ENCODE data around the gene CD5L. TPM values are rescaled to one million over a fixed set of nuclear protein-coding genes. Genes with fewer than 3 reads are reported as not detected.

The CD5L gene
- total RNA-seq, 2 experiments from 2014 or later = not detected

DNA sequence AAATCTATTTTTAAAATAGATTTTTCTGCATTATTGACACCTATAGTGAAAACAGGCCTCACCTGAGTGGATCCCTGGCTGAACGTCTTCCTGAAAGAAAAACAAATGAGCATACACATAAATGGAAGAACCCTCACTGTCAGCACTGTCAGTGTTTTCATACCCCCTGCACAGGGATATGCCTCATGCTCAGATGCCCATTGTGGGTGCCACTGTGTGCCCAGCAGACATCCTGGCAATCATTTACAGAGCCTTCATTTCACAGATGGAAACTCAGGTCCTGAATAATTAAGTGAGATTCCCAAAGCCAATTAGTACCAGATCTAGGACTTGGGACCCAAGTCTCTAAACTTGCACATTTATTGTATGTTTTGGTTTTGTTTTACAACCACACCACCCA is 41.6 kb downstream of the CD5L start:
- POLR2A ChIA-PET = no interaction called here
- DNase-seq = no peak
- no peaks in the 10 kb centered on the region for H3K27me3 Mint-ChIP-seq
- no peak overlapping the region for H3K4me3 Mint-ChIP-seq
- H3K27ac Mint-ChIP-seq = no peak overlapping the region
- no peaks in the 10 kb centered on the region for H3K4me1 Mint-ChIP-seq (ENCODE audit: low read depth)
- no peaks in the 10 kb centered on the region for H3K9me3 Mint-ChIP-seq
- H3K36me3 Mint-ChIP-seq = no peaks in the 10 kb centered on the region
- CTCF ChIA-PET = no interaction called here
- intact Hi-C loops (cut with micrococcal nuclease) = no loop called here

- no peak overlapping the region for H3K4me3 Mint-ChIP-seq
- CTCF ChIA-PET = no interaction called here
- no peak for DNase-seq
- POLR2A ChIA-PET = no interaction called here
- no peaks in the 10 kb centered on the region for H3K27me3 Mint-ChIP-seq
- no peak overlapping the region for H3K27ac Mint-ChIP-seq
- peaks cover 9% of the 10 kb centered on the region for H3K9me3 Mint-ChIP-seq
- H3K36me3 Mint-ChIP-seq = no peaks in the 10 kb centered on the region
- no peaks in the 10 kb centered on the region for H3K4me1 Mint-ChIP-seq (ENCODE audit: low read depth)
- intact Hi-C loops (cut with micrococcal nuclease) = no loop called here
Observed at GRCh38 chr1:157798211-157798610, 43.4 kb downstream of the CD5L start.

- ChIA-PET POLR2A (no interaction called here), CTCF (no interaction called here)
- no peaks in the 10 kb centered on the region for H3K4me1 Mint-ChIP-seq (ENCODE audit: low read depth)
- H3K27me3 Mint-ChIP-seq = peaks cover 7% of the 10 kb centered on the region
- H3K36me3 Mint-ChIP-seq = no peaks in the 10 kb centered on the region
- no peak overlapping the region for H3K27ac Mint-ChIP-seq
- intact Hi-C loops (cut with micrococcal nuclease) = no loop called here
- H3K4me3 Mint-ChIP-seq = no peak overlapping the region
- H3K9me3 Mint-ChIP-seq = peaks cover 3% of the 10 kb centered on the region
- no peak for DNase-seq
Observed at GRCh38 chr1:157785248-157785647, 56.4 kb downstream of the CD5L start.

DNA sequence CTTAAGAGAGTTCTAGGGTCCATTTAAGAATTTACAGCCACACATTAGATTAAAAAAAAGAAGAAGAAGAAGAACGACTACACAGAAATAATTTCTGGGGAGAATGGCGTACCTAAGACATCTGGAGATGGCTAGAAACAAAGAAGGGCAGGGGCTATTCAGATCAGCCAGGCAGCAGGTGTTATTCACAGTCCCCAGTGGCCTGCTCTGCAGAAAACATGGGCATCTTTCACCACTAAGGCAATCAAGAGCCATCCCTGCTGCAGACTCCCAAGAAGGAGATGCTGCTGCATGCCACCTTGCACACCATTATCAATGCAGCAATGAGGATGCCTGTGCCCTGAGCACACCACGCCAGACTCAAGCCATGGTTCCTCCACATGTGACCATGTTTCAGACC is 56.8 kb downstream of the CD5L start:
- no peak overlapping the region for H3K4me3 Mint-ChIP-seq
- no peaks in the 10 kb centered on the region for H3K9me3 Mint-ChIP-seq
- no peak overlapping the region for H3K27ac Mint-ChIP-seq
- H3K27me3 Mint-ChIP-seq = peaks cover 7% of the 10 kb centered on the region
- ChIA-PET POLR2A (no interaction called here), CTCF (no interaction called here)
- intact Hi-C loops (cut with micrococcal nuclease) = no loop called here
- H3K4me1 Mint-ChIP-seq (ENCODE audit: low read depth) = no peaks in the 10 kb centered on the region
- no peaks in the 10 kb centered on the region for H3K36me3 Mint-ChIP-seq
- no peak for DNase-seq

GRCh38 chr1:157782931-157783330 is 58.7 kb downstream of the CD5L start:
- no peak for DNase-seq
- no peak overlapping the region for H3K4me3 Mint-ChIP-seq
- ChIA-PET CTCF (no interaction called here), POLR2A (interaction anchor here (0.5 kb wide), 1 partner anchor 1437 kb away, joined by 3 read pairs; no protein-coding TSS in a partner anchor)
- no peak overlapping the region for H3K27ac Mint-ChIP-seq
- H3K9me3 Mint-ChIP-seq = no peaks in the 10 kb centered on the region
- H3K4me1 Mint-ChIP-seq (ENCODE audit: low read depth) = no peaks in the 10 kb centered on the region
- peaks cover 13% of the 10 kb centered on the region for H3K27me3 Mint-ChIP-seq
- no peaks in the 10 kb centered on the region for H3K36me3 Mint-ChIP-seq
- intact Hi-C loops (cut with micrococcal nuclease) = no loop called here

- Mint-ChIP-seq H3K9me3 (no peaks in the 10 kb centered on the region), H3K27me3 (peaks cover 13% of the 10 kb centered on the region), H3K36me3 (no peaks in the 10 kb centered on the region), H3K4me1 (ENCODE audit: low read depth) (no peaks in the 10 kb centered on the region), H3K27ac (no peak overlapping the region), H3K4me3 (no peak overlapping the region)
- intact Hi-C loops (cut with micrococcal nuclease) = no loop called here
- POLR2A ChIA-PET = no interaction called here
- CTCF ChIA-PET = no interaction called here
- DNase-seq = no peak
Observed at GRCh38 chr1:157781048-157781447, 60.6 kb downstream of the CD5L start.

Other genes starting within 250 kb of the CD5L start
- not detected for gene FCRL4, start 243.7 kb downstream of the CD5L start, total RNA-seq
- under 1 TPM; 0.69 to 0.82 TPM for gene FCRL3, start 141.0 kb downstream of the CD5L start, total RNA-seq
- gene FCRL2, start 64.7 kb downstream of the CD5L start, total RNA-seq = not detected
- not detected for gene FCRL1, start 21.7 kb downstream of the CD5L start, total RNA-seq
- not detected for gene KIRREL1, start 151.8 kb upstream of the CD5L start, total RNA-seq